GM21529 (cell line): Measurements from ENCODE around the gene VSTM4.

ENCODE experiments used
- ATAC-seq: cut with Tn5 transposase; IDR thresholded peaks from one replicate; pipeline ENCODE4 v1.9.1; 2021; ENCODE audit not compliant: unreplicated experiment

Gene VSTM4

DNA sequence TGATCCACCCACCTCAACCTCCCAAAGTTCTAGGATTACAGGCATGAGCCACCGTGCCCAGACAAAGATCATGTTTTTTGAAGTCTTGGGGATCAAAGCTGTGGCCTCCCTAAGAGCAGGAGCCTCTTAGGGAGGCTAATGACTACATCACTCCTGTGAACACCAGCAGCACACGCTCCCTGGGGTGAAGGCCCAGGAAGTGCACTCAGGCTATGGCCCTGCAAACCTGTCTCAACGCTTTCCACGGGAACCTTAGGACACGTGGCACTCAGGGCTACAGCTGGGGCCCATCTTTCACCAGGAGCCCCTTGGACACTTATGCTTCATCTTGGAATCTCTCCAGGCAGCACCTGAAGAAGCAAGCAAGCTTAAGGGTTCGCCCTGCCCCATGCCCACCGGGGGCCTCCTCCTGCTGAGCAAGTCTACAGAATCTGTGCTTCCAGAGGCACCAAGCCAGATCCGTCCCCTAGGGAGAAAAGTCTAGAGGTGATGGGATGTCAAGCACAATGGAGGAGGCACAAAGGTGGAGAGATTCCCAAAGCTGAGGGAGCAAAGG is 18.4 kb downstream of the VSTM4 start:
- ATAC-seq: no peak

GRCh38 chr10:49094646-49095045 is 20.7 kb downstream of the VSTM4 start:
- ATAC-seq: no peak

- ATAC-seq: no peak
Measured at GRCh38 chr10:49093922-49094321, 21.4 kb downstream of the VSTM4 start.

DNA sequence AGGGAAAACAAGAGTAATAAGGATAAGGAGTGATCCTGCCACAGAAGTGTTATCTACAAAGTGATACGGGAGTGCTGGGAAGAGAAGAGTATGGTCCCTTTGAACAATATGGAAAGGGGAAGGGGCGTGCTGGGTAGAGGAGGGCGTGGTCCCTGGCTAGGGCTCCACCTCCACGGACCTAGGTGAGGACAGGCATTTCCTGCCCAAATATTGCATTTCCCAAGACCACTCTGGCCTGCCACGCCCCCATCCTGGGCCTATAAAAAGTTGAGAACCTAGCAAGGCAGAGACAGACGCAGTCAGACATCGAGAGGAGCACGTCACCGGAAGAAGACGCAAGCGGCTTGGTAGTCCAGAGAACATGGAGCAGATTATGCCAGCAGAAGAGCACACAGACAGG is 22.8 kb downstream of the VSTM4 start:
- no peak for ATAC-seq

DNA sequence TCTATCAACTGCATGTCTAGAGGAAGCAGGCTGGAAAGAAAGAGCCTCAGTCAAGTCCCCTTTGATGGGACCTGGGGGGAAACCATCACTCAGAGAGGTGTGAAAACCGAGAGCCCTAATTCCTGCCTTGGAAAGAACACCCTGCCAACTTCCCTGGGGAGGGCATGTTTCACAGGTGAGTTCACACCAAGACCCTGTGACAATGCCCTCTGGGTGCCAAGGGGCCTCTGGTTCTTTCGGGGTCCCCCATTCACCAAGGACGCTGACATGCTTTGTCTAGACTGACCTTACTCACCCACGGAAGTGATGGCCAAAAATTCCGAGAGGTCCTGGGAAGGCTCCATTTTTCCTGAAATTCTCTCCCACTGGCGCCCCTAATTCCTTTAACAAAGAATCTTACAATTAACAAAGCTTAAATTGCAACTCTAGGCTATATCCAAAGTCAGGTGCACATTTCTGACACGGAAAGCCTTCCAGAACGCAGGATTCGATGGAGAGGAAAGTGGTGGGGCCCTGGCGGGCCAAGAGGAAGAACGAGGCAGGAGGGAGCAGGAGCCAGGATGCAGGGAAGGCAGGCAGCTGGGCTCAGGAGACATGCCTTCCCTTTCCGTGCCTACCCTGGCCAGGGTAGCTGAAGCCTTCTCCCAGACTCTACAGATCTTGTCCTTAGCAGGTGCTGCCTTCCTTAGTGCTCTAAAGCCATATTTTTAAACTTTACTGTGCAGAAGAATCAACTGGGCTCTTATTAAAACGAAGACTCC is 23.7 kb downstream of the VSTM4 start:
- ATAC-seq: no peak

- ATAC-seq: no peak
Measured at GRCh38 chr10:49090696-49091380, 24.5 kb downstream of the VSTM4 start.

- ATAC-seq: no peak
Measured at GRCh38 chr10:49090189-49090575, 25.1 kb downstream of the VSTM4 start.

- no peak for ATAC-seq
Measured at GRCh38 chr10:49089557-49090188, 25.6 kb downstream of the VSTM4 start.

DNA sequence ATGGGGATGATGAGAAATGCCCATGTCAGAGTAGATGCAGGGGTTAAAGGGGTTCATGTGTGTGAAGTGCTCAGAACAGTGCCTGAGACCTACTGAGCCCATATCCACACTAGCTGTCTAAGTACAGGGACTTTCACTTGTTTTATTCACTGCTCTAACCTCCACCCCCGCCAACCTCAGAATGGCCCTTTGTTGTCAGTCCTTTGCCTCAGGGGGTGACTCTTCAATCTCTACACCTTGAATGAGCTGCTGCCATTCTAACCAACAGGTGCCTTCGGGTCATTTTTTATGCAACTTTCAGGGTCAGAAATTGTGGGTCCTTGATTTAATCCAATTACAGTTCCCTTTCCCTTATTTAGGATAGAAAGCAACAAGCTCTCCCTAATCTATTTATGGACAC is 26.2 kb downstream of the VSTM4 start:
- ATAC-seq: no peak

GRCh38 chr10:49086889-49087288 is 28.4 kb downstream of the VSTM4 start:
- no peak for ATAC-seq

DNA sequence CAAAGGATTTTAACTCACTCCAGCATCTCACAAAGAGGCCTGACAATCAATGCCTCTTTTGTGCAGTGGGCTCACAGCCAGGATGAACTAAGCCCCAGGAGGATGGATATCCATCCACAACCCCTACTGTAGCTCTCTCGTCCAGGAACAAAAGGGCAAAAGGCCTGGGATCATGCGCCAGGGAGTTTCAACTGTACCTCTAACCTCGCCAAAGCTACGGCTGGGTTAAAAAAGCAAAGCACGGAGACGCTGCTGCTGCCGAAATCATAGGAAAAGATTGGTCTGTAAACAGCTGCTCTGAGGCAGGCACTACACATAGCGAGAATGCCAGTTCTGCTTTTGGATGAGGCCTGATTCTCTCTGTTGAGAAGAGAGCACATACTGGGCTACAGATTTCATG is 32.1 kb downstream of the VSTM4 start:
- ATAC-seq: no peak

GRCh38 chr10:49082766-49083165 is 32.6 kb downstream of the VSTM4 start:
- ATAC-seq: no peak

- ATAC-seq: no peak
Measured at GRCh38 chr10:49081547-49082275, 33.6 kb downstream of the VSTM4 start.

- no peak for ATAC-seq
Measured at GRCh38 chr10:49080965-49081364, 34.4 kb downstream of the VSTM4 start.

DNA sequence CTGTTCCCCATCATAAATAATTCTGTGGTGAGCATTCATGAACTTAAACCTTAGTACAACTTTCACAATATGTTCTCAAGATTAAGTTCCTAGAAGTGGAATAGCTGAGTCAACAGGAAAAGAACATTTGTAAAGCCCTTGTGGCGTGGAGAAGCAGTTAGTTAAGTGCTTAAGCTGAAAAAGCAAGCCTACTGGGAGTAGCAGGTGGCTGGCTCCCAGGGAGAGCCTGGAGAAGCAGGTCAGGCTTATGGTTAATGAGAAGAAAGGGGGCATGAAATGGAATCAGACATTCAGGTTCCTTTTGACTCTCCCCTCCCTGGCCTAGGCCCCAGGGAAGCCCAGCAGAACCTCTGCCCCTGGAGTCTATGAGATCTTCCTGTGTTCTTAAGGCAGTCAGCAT is 35.3 kb downstream of the VSTM4 start:
- ATAC-seq: no peak

GRCh38 chr10:49079499-49079898 is 35.8 kb downstream of the VSTM4 start:
- ATAC-seq: no peak

DNA sequence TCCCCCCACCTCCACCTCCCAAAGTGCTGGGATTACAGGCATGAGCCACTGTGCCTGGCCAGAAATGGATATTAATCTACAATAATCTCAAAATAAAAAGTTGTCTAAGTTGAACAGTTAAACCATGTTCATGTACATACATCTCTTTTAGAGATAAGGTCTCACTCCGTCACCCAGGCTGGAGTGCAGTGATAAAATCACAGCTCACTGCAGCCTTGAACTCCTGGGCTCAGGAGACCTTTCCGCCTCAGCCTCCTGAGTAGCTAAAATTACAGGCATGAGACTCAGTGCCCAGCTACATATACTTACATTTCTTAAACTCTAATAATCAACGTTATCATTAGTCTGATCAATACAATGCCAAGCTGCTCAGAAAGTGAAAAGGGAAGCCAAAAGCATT is 36.2 kb downstream of the VSTM4 start:
- ATAC-seq: no peak

DNA sequence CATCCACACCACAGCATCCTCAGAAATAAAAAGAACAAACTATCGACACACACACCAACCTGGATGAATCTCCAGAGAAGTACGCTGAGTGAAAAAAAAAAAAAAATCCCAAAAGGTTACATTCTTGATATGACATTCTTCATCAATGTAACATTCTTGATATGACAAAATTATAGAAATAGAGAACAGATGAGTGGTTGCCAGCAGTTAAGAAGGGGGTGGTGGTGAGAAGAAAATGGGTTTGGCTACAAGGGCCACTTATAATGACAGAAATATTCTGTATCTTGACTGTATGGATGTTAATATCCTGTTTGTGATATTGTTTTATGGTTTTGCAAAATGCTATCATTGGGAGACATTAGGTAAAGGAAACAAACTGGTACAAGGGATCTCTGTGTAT is 36.9 kb downstream of the VSTM4 start:
- no peak for ATAC-seq

DNA sequence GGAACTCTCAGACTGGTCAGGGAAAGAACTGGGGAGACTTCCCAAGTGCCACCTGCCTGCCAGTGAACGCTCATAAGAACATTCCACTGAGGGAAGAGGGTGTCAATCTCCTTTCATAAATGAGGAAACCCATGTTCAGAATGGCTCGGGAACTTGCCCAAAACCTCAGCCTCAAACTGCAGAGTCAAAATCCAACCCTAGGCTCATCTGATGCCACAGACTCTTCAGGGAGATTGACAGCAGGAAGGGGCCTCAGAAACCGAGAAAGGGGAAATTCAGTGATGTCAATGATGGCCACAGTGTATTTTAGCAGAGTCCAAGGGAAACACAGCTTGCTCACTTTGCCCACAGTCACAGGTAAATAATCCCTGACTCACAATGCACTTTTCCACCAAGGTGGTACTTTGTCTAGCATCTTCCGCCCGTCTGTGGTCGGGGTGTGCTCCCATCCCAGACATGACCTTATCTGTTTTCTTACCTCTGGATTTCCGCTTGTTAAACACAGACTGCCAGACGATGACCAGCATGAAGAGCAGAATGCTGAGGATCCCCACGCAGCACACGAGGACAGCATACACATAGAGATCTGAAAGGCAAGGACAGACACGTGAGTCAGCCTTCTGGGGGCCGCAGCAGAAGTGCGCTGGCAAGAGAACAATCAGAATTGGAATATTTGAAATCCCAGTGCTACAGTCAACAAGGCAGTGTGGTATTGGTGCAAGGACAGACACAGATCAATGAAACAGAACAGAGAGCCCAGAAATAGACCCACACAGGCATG is 38.4 kb downstream of the VSTM4 start:
- peak; percentile 73 for ATAC-seq

DNA sequence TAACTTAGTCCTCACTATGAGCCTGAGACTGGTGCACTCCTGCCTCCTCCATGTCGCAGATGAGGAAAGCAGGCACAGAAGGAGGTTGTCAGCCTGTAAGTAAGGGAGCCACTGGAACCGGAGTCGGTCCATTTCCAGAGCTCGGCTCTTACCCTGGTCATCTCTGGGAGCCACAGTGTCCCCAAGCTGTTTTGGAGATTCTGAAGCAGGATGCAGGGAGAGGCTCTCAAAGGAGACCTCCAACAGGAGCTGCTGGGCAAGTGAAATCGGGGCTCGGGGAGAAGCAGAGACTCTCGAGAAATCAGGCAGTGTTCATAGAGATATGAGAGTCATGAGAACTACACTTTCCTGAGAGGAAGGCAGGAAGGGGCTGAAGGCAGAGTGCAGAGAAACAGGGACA is 39.0 kb downstream of the VSTM4 start:
- peak; percentile 20 for ATAC-seq

GRCh38 chr10:49075743-49076142 is 39.6 kb downstream of the VSTM4 start:
- ATAC-seq: no peak
